GM12891 (cell line): ENCODE data around the gene RAPH1.

Source experiments
- POLR2A ChIP-seq: IDR thresholded peaks from 2 replicates; pipeline ENCODE4 v1.6.1; 2011; ENCODE audit warnings: low read depth, low read length, control low read depth
- POLR2AphosphoS5 ChIP-seq: IDR thresholded peaks from 2 replicates; pipeline ENCODE4 v1.6.1; 2011; ENCODE audit warnings: low read depth, low read length, control low read depth
- SPI1 ChIP-seq: IDR thresholded peaks from 2 replicates; pipeline ENCODE4 v1.6.1; 2011; ENCODE audit warnings: low read depth, low read length, control low read depth
- TAF1 ChIP-seq: IDR thresholded peaks from 2 replicates; pipeline ENCODE4 v1.6.1; 2011; ENCODE audit warnings: low read depth, low read length, control low read depth

GRCh38 chr2:203359450-203359849, 175.7 kb downstream of the RAPH1 start:
- TF ChIP-seq POLR2AphosphoS5, result no peak
- TF ChIP-seq TAF1, result no peak
- no peak for TF ChIP-seq POLR2A
- TF ChIP-seq SPI1, result no peak
